Measurements from ENCODE around the gene CLMP. TPM values are rescaled to one million over a fixed set of nuclear protein-coding genes. Genes with fewer than 3 reads are reported as not detected.
"Not testable (repeated sequence)": the region's sequence is repeated elsewhere in the genome, so short reads cannot be mapped to it uniquely, and the experiment has no call there.

CLMP gene
- total RNA-seq, 2 donors from 2014 or later: 10.1 to 22.1 TPM

DNA sequence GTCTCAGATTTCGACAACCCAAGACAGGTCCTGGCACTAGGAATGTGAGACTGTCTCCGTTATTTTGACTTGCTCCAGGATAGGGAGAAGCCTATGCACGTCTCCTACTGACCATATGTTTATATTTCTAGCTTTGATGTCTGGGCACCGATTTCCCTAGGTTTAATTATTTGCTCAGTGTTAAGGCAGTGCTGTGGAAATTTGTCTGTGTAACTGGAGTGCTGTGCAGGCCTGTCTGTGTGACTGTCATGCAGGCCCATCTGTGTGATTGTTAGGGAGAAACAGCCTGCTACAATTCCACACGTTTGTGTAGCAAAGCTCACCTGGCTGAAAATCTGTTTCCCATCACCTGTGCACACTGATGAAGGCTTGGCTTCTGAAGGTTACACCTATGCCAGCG, 103.5 kb downstream of the CLMP start:
- 34 to 39% methylated on average over 6 of the region's 6 CpGs for WGBS, 2 donors
- intact Hi-C loops (cut with DNase I): no loop called here
- no peak overlapping the region for H3K27ac ChIP-seq
- no peaks in the 10 kb centered on the region for H3K9me3 ChIP-seq
- no peaks in the 10 kb centered on the region for H3K27me3 ChIP-seq
- H3K36me3 ChIP-seq (replicated peaks in 1 of 2; ENCODE audit: insufficient read depth in 1 of 2, low read depth in 2 of 2): no peaks in the 10 kb centered on the region
- ATAC-seq: no peak
- H3K4me3 ChIP-seq: no peak overlapping the region
- TF ChIP-seq, protein P1, sequence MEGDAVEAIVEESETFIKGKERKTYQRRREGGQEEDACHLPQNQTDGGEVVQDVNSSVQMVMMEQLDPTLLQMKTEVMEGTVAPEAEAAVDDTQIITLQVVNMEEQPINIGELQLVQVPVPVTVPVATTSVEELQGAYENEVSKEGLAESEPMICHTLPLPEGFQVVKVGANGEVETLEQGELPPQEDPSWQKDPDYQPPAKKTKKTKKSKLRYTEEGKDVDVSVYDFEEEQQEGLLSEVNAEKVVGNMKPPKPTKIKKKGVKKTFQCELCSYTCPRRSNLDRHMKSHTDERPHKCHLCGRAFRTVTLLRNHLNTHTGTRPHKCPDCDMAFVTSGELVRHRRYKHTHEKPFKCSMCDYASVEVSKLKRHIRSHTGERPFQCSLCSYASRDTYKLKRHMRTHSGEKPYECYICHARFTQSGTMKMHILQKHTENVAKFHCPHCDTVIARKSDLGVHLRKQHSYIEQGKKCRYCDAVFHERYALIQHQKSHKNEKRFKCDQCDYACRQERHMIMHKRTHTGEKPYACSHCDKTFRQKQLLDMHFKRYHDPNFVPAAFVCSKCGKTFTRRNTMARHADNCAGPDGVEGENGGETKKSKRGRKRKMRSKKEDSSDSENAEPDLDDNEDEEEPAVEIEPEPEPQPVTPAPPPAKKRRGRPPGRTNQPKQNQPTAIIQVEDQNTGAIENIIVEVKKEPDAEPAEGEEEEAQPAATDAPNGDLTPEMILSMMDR (IDR thresholded peaks at IDR 0.05): no peak
- no peak for TF ChIP-seq POLR2A (IDR thresholded peaks at IDR 0.05)
- no peaks in the 10 kb centered on the region for H3K4me1 ChIP-seq
- DNase-seq: no peak

DNA sequence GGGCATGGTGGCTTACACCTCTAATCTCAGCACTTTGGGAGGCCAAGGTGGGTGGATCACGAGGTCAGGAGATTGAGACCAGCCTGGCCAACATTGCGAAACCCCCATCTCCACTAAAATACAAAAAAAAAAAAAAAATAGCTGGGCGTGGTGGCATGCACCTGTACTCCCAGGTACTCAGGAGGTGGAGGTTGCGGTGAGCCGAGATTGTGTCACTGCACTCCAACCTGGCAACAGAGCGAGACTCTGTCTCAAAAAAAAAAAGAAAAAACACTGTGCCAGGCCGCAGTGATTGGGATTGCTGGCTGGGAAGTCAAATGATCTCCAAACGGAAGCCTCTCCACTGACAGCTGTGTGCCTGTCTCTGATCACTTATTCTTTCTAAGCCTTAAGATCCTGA, 104.9 kb downstream of the CLMP start:
- H3K36me3 ChIP-seq (replicated peaks in 1 of 2; ENCODE audit: insufficient read depth in 1 of 2, low read depth in 2 of 2); H3K4me3 ChIP-seq; intact Hi-C loops (cut with DNase I); H3K27me3 ChIP-seq; H3K27ac ChIP-seq; ATAC-seq; H3K9me3 ChIP-seq; H3K4me1 ChIP-seq; DNase-seq: not testable (repeated sequence)
- WGBS, 2 donors: 91 to 94% methylated on average over 8 of the region's 8 CpGs

DNA sequence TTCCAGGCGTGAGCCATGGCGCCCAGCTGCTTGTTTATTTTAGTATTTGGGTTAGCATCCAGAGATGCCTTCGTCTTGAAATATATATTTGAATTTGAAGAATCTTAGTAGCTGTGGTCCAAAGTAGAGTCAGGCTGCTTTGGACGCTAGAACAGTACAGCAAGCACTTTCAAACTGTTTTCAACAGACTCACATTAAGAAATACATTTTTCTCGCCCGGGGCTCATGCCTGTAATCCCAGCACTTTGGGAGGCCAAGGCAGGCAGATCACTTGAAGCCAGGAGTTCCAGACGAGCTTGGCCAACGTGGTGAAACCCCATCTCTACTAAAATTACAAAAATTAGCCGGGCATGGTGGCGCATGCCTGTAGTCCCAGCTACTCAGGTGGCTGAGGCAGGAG, 106.2 kb downstream of the CLMP start:
- H3K27ac ChIP-seq; DNase-seq; H3K4me1 ChIP-seq; H3K27me3 ChIP-seq; H3K36me3 ChIP-seq (replicated peaks in 1 of 2; ENCODE audit: insufficient read depth in 1 of 2, low read depth in 2 of 2); H3K4me3 ChIP-seq; ATAC-seq; H3K9me3 ChIP-seq; intact Hi-C loops (cut with DNase I): not testable (repeated sequence)
- WGBS, 2 donors: 83 to 89% methylated on average over 10 of the region's 10 CpGs

DNA sequence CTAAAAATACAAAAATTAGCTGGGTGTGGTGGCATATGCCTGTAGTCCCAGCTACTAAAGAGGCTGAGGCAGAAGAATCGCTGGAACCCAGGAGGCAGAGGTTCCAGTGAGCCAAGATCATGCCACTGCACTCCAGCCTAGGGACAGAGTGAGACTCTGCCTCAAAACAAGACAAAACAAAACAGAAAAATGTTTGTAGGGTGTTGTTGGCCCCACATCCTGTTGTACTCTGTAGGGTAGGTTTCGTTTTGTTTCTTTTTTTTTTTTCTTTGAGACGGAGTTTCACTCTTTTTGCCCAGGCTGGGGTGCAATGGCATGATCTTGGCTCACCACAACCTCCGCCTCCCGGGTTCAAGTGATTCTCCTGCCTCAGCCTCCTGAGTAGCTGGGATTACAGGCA, 107.4 kb downstream of the CLMP start:
- 88% methylated on average over 5 of the region's 5 CpGs for WGBS, 2 donors
- H3K4me1 ChIP-seq: peaks cover 13% of the 10 kb centered on the region
- H3K9me3 ChIP-seq; H3K27me3 ChIP-seq; H3K4me3 ChIP-seq; intact Hi-C loops (cut with DNase I); H3K27ac ChIP-seq; ATAC-seq; H3K36me3 ChIP-seq (replicated peaks in 1 of 2; ENCODE audit: insufficient read depth in 1 of 2, low read depth in 2 of 2); DNase-seq: not testable (repeated sequence)

DNA sequence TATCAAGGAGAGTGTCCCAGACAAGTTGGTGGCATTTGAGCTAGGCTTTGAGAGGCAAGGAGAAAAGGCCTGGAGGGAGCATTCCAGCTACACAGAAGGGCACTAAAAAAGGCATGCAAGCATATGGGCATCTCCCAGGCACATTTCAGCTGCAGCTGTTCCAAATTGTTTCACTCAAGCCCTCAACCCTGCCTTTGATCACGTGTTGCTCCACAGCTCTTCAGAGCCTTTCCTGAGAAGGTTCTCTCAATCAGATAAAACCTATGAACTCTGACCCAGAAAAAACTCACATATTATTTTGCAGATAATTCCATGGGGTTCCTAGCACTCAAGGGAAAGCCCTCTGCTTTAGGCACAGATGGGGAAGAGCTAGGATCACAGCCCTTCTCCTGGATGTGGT, 108.7 kb downstream of the CLMP start:
- ATAC-seq (no peak), DNase-seq (no peak)
- no peaks in the 10 kb centered on the region for H3K27me3 ChIP-seq
- no peaks in the 10 kb centered on the region for H3K9me3 ChIP-seq
- whole genome bisulfite sequencing, 2 donors: 53 to 69% methylated on average over 1 of the region's 1 CpG
- intact Hi-C loops (cut with DNase I): no loop called here
- no peaks in the 10 kb centered on the region for H3K36me3 ChIP-seq (replicated peaks in 1 of 2; ENCODE audit: insufficient read depth in 1 of 2, low read depth in 2 of 2)
- H3K27ac ChIP-seq: no peak overlapping the region
- no peak for TF ChIP-seq POLR2A (IDR thresholded peaks at IDR 0.05)
- TF ChIP-seq, protein P1 (IDR thresholded peaks at IDR 0.05): no peak
- peaks cover 15% of the 10 kb centered on the region for H3K4me1 ChIP-seq
- H3K4me3 ChIP-seq: no peak overlapping the region

DNA sequence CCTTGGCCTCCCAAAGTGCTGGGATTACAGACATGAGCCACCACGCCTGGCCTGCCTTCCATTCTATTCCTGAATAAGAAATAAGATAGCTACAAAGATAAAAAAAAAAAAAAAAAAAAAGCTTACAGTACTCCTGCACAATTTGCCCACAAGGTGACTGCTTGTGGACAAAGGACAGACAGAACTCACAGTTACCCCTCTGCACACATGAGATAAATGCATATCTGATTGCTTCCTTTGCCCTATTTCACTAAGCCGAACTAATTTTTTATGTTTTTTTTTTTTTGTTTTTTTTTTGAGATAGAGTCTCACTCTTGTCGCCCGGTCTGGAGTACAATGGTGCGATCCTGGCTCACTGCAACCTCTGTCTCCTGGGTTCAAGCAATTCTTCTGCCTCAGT, 109.6 kb downstream of the CLMP start:
- TF ChIP-seq POLR2A (IDR thresholded peaks at IDR 0.05): no peak
- TF ChIP-seq, protein P1 (IDR thresholded peaks at IDR 0.05): no peak
- H3K27me3 ChIP-seq: no peaks in the 10 kb centered on the region
- ATAC-seq: no peak
- H3K9me3 ChIP-seq: no peaks in the 10 kb centered on the region
- no peak for DNase-seq
- no peak overlapping the region for H3K27ac ChIP-seq
- WGBS, 2 donors: 95% methylated on average over 5 of the region's 5 CpGs
- intact Hi-C loops (cut with DNase I): no loop called here
- no peak overlapping the region for H3K4me3 ChIP-seq
- H3K4me1 ChIP-seq: peaks cover 15% of the 10 kb centered on the region
- H3K36me3 ChIP-seq (replicated peaks in 1 of 2; ENCODE audit: insufficient read depth in 1 of 2, low read depth in 2 of 2): no peaks in the 10 kb centered on the region

All from body of pancreas (tissue), 4 donors.